Measurements from ENCODE around the gene TMPRSS12. TPM values are rescaled to one million over a fixed set of nuclear protein-coding genes. Genes with fewer than 3 reads are reported as not detected.
"Not testable (repeated sequence)": the region's sequence is repeated elsewhere in the genome, so short reads cannot be mapped to it uniquely, and the experiment has no call there.

TMPRSS12 gene
- total RNA-seq, 1 experiment from 2014 or later = not detected

GRCh38 chr12:50912361-50912760 lies 69.6 kb downstream of the TMPRSS12 start:
- CTCF ChIA-PET; H3K27me3 ChIP-seq (ENCODE audit: insufficient read depth, low read length); H3K4me2 ChIP-seq (ENCODE audit: low read length); intact Hi-C loops (cut with micrococcal nuclease); DNase-seq (ENCODE audit: low read depth, low spot score); BruUV-seq (replicated peaks); H4K20me1 ChIP-seq (ENCODE audit: insufficient read depth); H3K9me2 ChIP-seq (ENCODE audit: insufficient read depth); ATAC-seq; H3K4me1 ChIP-seq (ENCODE audit: control insufficient read depth in 1 of 2, insufficient read depth in 2 of 2, low read length in 2 of 2); H3K4me3 ChIP-seq (replicated peaks in 1 of 2; ENCODE audit: low read depth in 1 of 2, low read length in 2 of 2); RAD21 ChIA-PET (ENCODE audit: low non-redundant PET in 1 of 2, low total read pairs in 2 of 2, uncharacterized antibody in 2 of 2, unreplicated experiment in 2 of 2); H3K27ac ChIP-seq (ENCODE audit: low read depth, low read length); POLR2A ChIA-PET; H3K36me3 ChIP-seq (ENCODE audit: control insufficient read depth in 1 of 2, insufficient read depth in 2 of 2, low read length in 2 of 2); H2AFZ ChIP-seq (ENCODE audit: low read depth, low read length, poor library complexity, severe bottlenecking); H3K79me2 ChIP-seq (ENCODE audit: insufficient read depth, low read length); H3K9ac ChIP-seq (ENCODE audit: low read length): not testable (repeated sequence)
- peaks cover 10 to 11% of the 10 kb centered on the region in 2 experiments; a peak in 2 of 4 replicates for H3K9me3 ChIP-seq (ENCODE audit: control insufficient read depth in 1 of 2, insufficient read depth in 1 of 2, low read depth in 1 of 2, low read length in 2 of 2)

- H3K36me3 ChIP-seq (ENCODE audit: control insufficient read depth in 1 of 2, insufficient read depth in 2 of 2, low read length in 2 of 2) = no peaks in the 10 kb centered on the region
- no peaks in the 10 kb centered on the region for H3K79me2 ChIP-seq (ENCODE audit: insufficient read depth, low read length)
- ChIA-PET POLR2A (no interaction called here), RAD21 (ENCODE audit: low non-redundant PET in 1 of 2, low total read pairs in 2 of 2, uncharacterized antibody in 2 of 2, unreplicated experiment in 2 of 2) (no interaction called here), CTCF (no interaction called here)
- H3K4me1 ChIP-seq (ENCODE audit: control insufficient read depth in 1 of 2, insufficient read depth in 2 of 2, low read length in 2 of 2) = no peaks in the 10 kb centered on the region
- H3K4me3 ChIP-seq (replicated peaks in 1 of 2; ENCODE audit: low read depth in 1 of 2, low read length in 2 of 2) = no peak overlapping the region
- H2AFZ ChIP-seq (ENCODE audit: low read depth, low read length, poor library complexity, severe bottlenecking) = no peak overlapping the region
- TF ChIP-seq SP1 (IDR thresholded peaks at IDR 0.05; ENCODE audit: low read depth) (no peak), TCF7L2 (IDR thresholded peaks at IDR 0.05; ENCODE audit: borderline replicate concordance, extremely low read depth, insufficient read depth, insufficient read length) (no peak), EGR1 (IDR thresholded peaks at IDR 0.05; ENCODE audit: low read depth) (no peak), SIN3A (IDR thresholded peaks at IDR 0.05; ENCODE audit: low read depth) (no peak), SRF (IDR thresholded peaks at IDR 0.05; ENCODE audit: low read depth) (no peak), EZH2phosphoT487 (IDR thresholded peaks at IDR 0.05; ENCODE audit: borderline replicate concordance) (no peak)
- TF ChIP-seq, protein P1, sequence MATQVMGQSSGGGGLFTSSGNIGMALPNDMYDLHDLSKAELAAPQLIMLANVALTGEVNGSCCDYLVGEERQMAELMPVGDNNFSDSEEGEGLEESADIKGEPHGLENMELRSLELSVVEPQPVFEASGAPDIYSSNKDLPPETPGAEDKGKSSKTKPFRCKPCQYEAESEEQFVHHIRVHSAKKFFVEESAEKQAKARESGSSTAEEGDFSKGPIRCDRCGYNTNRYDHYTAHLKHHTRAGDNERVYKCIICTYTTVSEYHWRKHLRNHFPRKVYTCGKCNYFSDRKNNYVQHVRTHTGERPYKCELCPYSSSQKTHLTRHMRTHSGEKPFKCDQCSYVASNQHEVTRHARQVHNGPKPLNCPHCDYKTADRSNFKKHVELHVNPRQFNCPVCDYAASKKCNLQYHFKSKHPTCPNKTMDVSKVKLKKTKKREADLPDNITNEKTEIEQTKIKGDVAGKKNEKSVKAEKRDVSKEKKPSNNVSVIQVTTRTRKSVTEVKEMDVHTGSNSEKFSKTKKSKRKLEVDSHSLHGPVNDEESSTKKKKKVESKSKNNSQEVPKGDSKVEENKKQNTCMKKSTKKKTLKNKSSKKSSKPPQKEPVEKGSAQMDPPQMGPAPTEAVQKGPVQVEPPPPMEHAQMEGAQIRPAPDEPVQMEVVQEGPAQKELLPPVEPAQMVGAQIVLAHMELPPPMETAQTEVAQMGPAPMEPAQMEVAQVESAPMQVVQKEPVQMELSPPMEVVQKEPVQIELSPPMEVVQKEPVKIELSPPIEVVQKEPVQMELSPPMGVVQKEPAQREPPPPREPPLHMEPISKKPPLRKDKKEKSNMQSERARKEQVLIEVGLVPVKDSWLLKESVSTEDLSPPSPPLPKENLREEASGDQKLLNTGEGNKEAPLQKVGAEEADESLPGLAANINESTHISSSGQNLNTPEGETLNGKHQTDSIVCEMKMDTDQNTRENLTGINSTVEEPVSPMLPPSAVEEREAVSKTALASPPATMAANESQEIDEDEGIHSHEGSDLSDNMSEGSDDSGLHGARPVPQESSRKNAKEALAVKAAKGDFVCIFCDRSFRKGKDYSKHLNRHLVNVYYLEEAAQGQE (IDR thresholded peaks at IDR 0.05; ENCODE audit: low read depth) = no peak
- no peak overlapping the region for H3K9ac ChIP-seq (ENCODE audit: low read length)
- ATAC-seq (no peak), DNase-seq (ENCODE audit: low read depth, low spot score) (no peak)
- H3K4me2 ChIP-seq (ENCODE audit: low read length) = no peak overlapping the region
- no peaks in the 10 kb centered on the region for H3K27me3 ChIP-seq (ENCODE audit: insufficient read depth, low read length)
- peaks cover 10 to 11% of the 10 kb centered on the region in 2 experiments; a peak in 2 of 4 replicates for H3K9me3 ChIP-seq (ENCODE audit: control insufficient read depth in 1 of 2, insufficient read depth in 1 of 2, low read depth in 1 of 2, low read length in 2 of 2)
- intact Hi-C loops (cut with micrococcal nuclease) = no loop called here
- BruUV-seq (replicated peaks) = no TSS peak
- no peaks in the 10 kb centered on the region for H4K20me1 ChIP-seq (ENCODE audit: insufficient read depth)
- no peak overlapping the region for H3K27ac ChIP-seq (ENCODE audit: low read depth, low read length)
- H3K9me2 ChIP-seq (ENCODE audit: insufficient read depth) = no peaks in the 10 kb centered on the region
Observed at GRCh38 chr12:50913224-50913623, 70.5 kb downstream of the TMPRSS12 start.

Data from HCT116 (cell line).